NCI-H1092 treated with DMSO at 0.1 percent for 48 hours (cell line): ENCODE results near the gene GASK1A.
"Not testable (repeated sequence)": the region's sequence is repeated elsewhere in the genome, so short reads cannot be mapped to it uniquely, and the experiment has no call there.

Experiments
- DNase-seq: peaks from one replicate; lab custom pipeline; 2025; lab: John Stamatoyannopoulos, UW

The GASK1A gene

GRCh38 chr3:43062040-43062563 lies 83.0 kb downstream of the GASK1A start:
- no peak for DNase-seq

GRCh38 chr3:43062564-43063040 lies 83.5 kb downstream of the GASK1A start:
- no peak for DNase-seq

GRCh38 chr3:43063114-43063513 lies 84.0 kb downstream of the GASK1A start:
- DNase-seq: no peak

- DNase-seq: not testable (repeated sequence)
Observed at GRCh38 chr3:43070670-43071069, 91.6 kb downstream of the GASK1A start.

GRCh38 chr3:43071313-43071893 lies 92.3 kb downstream of the GASK1A start:
- DNase-seq: no peak

- DNase-seq: no peak
Observed at GRCh38 chr3:43072361-43072760, 93.2 kb downstream of the GASK1A start.

GRCh38 chr3:43073116-43073835 lies 94.2 kb downstream of the GASK1A start:
- no peak for DNase-seq

- no peak for DNase-seq
Observed at GRCh38 chr3:43073836-43074220, 94.7 kb downstream of the GASK1A start.

GRCh38 chr3:43074482-43074881 lies 95.4 kb downstream of the GASK1A start:
- DNase-seq: no peak

- no peak for DNase-seq
Observed at GRCh38 chr3:43074901-43075689, 96.0 kb downstream of the GASK1A start.

GRCh38 chr3:43075904-43076661 lies 97.0 kb downstream of the GASK1A start:
- no peak for DNase-seq

- no peak for DNase-seq
Observed at GRCh38 chr3:43076857-43077256, 97.7 kb downstream of the GASK1A start.

- DNase-seq: no peak
Observed at GRCh38 chr3:43077261-43077660, 98.2 kb downstream of the GASK1A start.

- no peak for DNase-seq
Observed at GRCh38 chr3:43077707-43078106, 98.6 kb downstream of the GASK1A start.

GRCh38 chr3:43079536-43080332 lies 100.6 kb downstream of the GASK1A start:
- no peak for DNase-seq

- no peak for DNase-seq
Observed at GRCh38 chr3:43080726-43081568, 101.8 kb downstream of the GASK1A start.

GRCh38 chr3:43081796-43082195 lies 102.7 kb downstream of the GASK1A start:
- DNase-seq: no peak

- no peak for DNase-seq
Observed at GRCh38 chr3:43082457-43082856, 103.3 kb downstream of the GASK1A start.

GRCh38 chr3:43086460-43087165 lies 107.5 kb downstream of the GASK1A start:
- no peak for DNase-seq
